A549 treated with ZK216348 at 1 μM for 4 hours (cell line): ENCODE measurements around the gene CLEC1A. TPM values are rescaled to one million over a fixed set of nuclear protein-coding genes. Genes with fewer than 3 reads are reported as not detected.

ENCODE experiments used
- total RNA-seq: library from RNA; stranded (reverse); fragments of 200-300 nt; extraction: Qiagen RNA extraction; gene quantifications from 5 replicates; pipeline ENCODE4 v1.2.3, GENCODE V29; 2022; ENCODE audit warnings: low read depth

CLEC1A gene, protein sequence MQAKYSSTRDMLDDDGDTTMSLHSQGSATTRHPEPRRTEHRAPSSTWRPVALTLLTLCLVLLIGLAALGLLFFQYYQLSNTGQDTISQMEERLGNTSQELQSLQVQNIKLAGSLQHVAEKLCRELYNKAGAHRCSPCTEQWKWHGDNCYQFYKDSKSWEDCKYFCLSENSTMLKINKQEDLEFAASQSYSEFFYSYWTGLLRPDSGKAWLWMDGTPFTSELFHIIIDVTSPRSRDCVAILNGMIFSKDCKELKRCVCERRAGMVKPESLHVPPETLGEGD
- not detected in 5 replicates for total RNA-seq

DNA sequence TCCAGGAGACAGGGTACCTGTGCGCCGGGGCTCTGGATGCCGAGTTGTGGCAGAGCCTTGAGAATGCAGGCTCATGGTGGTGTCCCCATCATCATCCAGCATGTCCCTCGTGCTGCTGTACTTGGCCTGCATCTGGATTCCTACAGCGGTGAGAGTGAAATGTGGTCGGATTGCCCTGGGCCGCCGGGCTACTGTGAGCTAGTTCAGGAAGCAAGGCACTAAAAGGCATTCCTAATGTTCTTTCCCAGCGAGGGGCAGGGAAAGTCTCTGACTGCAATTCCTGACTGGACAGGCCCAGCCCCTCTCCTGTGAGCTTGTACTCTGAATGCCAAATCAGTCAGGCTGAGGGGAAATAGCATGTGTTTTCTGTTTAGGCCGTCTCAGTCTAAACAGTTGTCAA, at the start of gene CLEC1A:
Gene CLEC1A (minus strand): TSS at position 195 of the 400 bp plus-strand sequence. CDS start 63 bp downstream, at position 132.

DNA sequence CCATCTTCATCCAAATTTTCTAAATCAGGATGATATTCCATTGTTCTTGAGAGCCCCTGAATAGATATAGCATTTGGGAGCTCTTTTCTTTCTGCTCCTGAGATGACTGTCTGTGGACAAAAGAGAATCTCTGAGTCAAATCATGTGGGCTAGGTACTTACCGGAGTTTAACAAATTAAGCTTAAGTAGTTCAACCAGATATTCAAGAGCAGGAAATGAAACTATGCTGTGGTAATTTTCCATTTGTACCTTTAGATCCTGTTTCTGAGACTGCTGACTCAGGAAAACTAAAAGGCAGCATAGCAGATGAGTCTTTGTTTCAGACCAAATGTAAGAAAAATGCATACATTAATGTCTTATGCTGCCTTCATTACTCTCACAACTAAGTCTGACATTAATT, 31.3 kb upstream of the CLEC1A start, which contains the start of gene CLEC7A:
Gene CLEC7A (minus strand): TSS at position 158 of the 400 bp plus-strand sequence. CDS start 117 bp downstream, at position 41.

DNA sequence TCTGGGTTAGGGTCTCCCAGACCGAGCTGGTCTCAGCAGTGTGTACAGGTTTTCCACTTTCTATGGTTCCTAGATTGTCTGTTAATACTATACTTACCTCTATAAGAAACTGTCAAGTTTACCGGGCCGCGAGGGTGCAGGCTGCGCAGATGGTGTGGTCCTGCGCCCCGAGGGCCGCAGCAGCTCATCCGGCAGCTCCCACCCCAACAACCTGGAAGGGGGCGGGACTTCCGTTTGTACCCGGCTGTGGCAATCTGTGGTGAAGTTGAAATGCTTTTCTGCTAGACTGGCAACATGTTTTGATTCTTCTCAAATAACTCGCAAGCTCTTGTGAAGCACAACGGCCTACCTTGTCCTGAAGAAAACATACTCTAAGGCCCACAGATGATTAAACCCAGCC, 68.3 kb downstream of the CLEC1A start, which contains the start of gene CLEC9A:
Gene CLEC9A (plus strand): TSS at position 237 of the 400 bp plus-strand sequence. CDS start 22,006 bp downstream, outside the sequence.

Other genes starting within 250 kb of the CLEC1A start
- gene CLEC2B, start 229.6 kb downstream of the CLEC1A start, total RNA-seq: 0.98 to 3.1 TPM (median 1.3 TPM) in 5 replicates
- not detected in 5 replicates for gene KLRF2, start 217.5 kb downstream of the CLEC1A start, total RNA-seq
- not detected in 5 replicates for gene CLEC2A, start 166.6 kb downstream of the CLEC1A start, total RNA-seq
- gene CLEC12A, start 127.6 kb downstream of the CLEC1A start, total RNA-seq: not detected in 5 replicates
- not detected in 5 replicates for gene CLEC1B, start 99.9 kb downstream of the CLEC1A start, total RNA-seq
- not detected in 5 replicates for gene CLEC12B, start 88.4 kb downstream of the CLEC1A start, total RNA-seq
- not detected in 5 replicates for gene CLEC9A, start 68.3 kb downstream of the CLEC1A start, total RNA-seq
- gene CLEC7A, start 31.2 kb upstream of the CLEC1A start, total RNA-seq: not detected in 5 replicates
- gene OLR1, start 73.1 kb upstream of the CLEC1A start, total RNA-seq: 0.40 to 2.4 TPM (median 0.95 TPM) in 5 replicates
- 0.05 to 0.25 TPM in 2 of 5 replicates, not detected in the others for gene TMEM52B, start 80.0 kb upstream of the CLEC1A start, total RNA-seq
- gene GABARAPL1, start 113.9 kb upstream of the CLEC1A start, total RNA-seq: 29.1 to 51.0 TPM (median 40.3 TPM) in 5 replicates
- gene KLRD1, start 208.9 kb upstream of the CLEC1A start, total RNA-seq: not detected in 5 replicates